ENCODE results near the gene YTHDC1. TPM values are rescaled to one million over a fixed set of nuclear protein-coding genes. Genes with fewer than 3 reads are reported as not detected.

The YTHDC1 gene
- total and polyA plus RNA-seq, 2 of the 4 experiments (the other 2 are of a cell fraction) = 31.9 to 32.7 TPM

DNA sequence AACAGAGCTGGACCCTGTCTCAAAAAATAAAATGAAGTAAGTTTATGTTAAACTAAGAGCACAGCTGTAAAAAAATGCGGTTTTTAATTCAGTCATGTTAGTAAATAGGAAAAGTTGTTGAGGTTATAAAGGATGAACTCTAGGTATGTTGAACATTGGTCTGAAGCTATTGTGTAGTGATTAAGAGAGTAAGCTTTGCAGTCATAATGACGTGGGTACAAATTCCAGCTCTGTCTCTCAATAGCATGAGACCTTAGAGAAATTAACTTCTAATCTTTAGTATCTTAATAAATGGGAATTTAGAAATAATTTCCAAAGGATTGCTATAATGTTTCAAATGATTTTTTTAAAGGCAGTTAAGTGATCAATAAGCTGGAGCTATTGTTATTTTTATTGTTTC is 2.9 kb upstream of the YTHDC1 start:
- Histone ChIP-seq H2AK5ac (ENCODE audit: low read depth, low read length) (no peak overlapping the region), H3K36me3 (ENCODE audit: control insufficient read depth, insufficient read depth, low read length) (no peaks in the 10 kb centered on the region), H2AFZ (replicated peaks; ENCODE audit: low read length, poor library complexity) (no peak overlapping the region), H3K27me3 (ENCODE audit: control insufficient read depth, insufficient read depth, low read length) (no peaks in the 10 kb centered on the region), H4K5ac (ENCODE audit: low read depth, low read length) (no peak overlapping the region), H4K91ac (ENCODE audit: insufficient read depth, low read depth, low read length) (no peak overlapping the region), H3K27ac (ENCODE audit: insufficient read depth, low read length) (no peak overlapping the region), H3K9me1 (ENCODE audit: insufficient read depth, low read length) (no peaks in the 10 kb centered on the region), H2BK120ac (ENCODE audit: low read depth, low read length) (no peak overlapping the region), H4K20me1 (ENCODE audit: insufficient read depth, low read length) (peaks cover 15% of the 10 kb centered on the region; the same call in 1 of the 2 replicates), H2BK20ac (ENCODE audit: low read depth, low read length) (no peak overlapping the region), H3K4me1 (ENCODE audit: control insufficient read depth, insufficient read depth, low read length) (no peaks in the 10 kb centered on the region), H2BK5ac (ENCODE audit: low read depth, low read length, poor library complexity, severe bottlenecking) (no peak overlapping the region), H3K4me3 (ENCODE audit: insufficient read depth, low read depth, low read length) (no peak overlapping the region), H3K4ac (ENCODE audit: low read depth, low read length) (no peak overlapping the region), H4K8ac (ENCODE audit: low read depth in 2 of 2, low read length in 2 of 2) (no peak overlapping the region), H2BK15ac (ENCODE audit: low read depth, low read length) (no peak overlapping the region), H3K23ac (ENCODE audit: low read depth, low read length) (no peak overlapping the region), H3K9ac (ENCODE audit: low read depth, low read length) (no peak overlapping the region), H3K9me3 (ENCODE audit: control insufficient read depth, insufficient read depth, low read length) (no peaks in the 10 kb centered on the region), H3K14ac (replicated peaks; ENCODE audit: low read depth, low read length) (no peak overlapping the region), H3K56ac (ENCODE audit: extremely low read depth, insufficient read depth, low read length) (no peak overlapping the region), H3K18ac (ENCODE audit: low read depth, low read length) (no peak overlapping the region), H3K4me2 (ENCODE audit: low read depth, low read length) (no peak overlapping the region), H2AK9ac (replicated peaks; ENCODE audit: low read depth, low read length, poor library complexity) (no peak overlapping the region), H3K79me1 (ENCODE audit: low read depth in 1 of 2, low read length in 2 of 2) (peaks cover 0 to 2% of the 10 kb centered on the region in 2 experiments; a peak in 1 of 4 replicates)
- DNase-seq (no peak), ATAC-seq (ENCODE audit: low read depth) (no peak)
- intact Hi-C loops (cut with micrococcal nuclease) = no loop called here
- ChIA-PET POLR2A (ENCODE audit: unreplicated experiment) (no interaction called here), CTCF (interaction anchor here (0.9 to 1.0 kb wide), 2 partner anchors 10 to 25 kb away, joined by 3 read pairs; no protein-coding TSS in a partner anchor)
- in situ Hi-C loops (cut with MboI; ENCODE audit: low sequenced_read_pairs) = no loop called here
- BruUV-seq (replicated peaks) = no TSS peak
- WGBS, 2 experiments (ENCODE audit: extremely low coverage in 2 of 2, insufficient read length in 1 of 2) = no CpG with 5 or more reads among the region's 2 CpGs
- dilution Hi-C loops (cut with HindIII; ENCODE audit: low sequenced_read_pairs, unreplicated experiment) = no loop called here
- TF ChIP-seq CHD1 (IDR thresholded peaks at IDR 0.05; ENCODE audit: low read depth, low read length) (no peak), MAZ (IDR thresholded peaks at IDR 0.05; ENCODE audit: borderline replicate concordance, low read depth, low read length) (no peak), POLR2A (IDR thresholded peaks at IDR 0.05; ENCODE audit: low read depth, low read length) (no peak), CEBPB (IDR thresholded peaks at IDR 0.05; ENCODE audit: low read depth, low read length) (no peak), RCOR1 (IDR thresholded peaks at IDR 0.05; ENCODE audit: insufficient replicate concordance, low read length) (no peak), MAFK (IDR thresholded peaks at IDR 0.05; ENCODE audit: low read depth, low read length) (no peak), SMC3 (IDR thresholded peaks at IDR 0.05; ENCODE audit: low read depth, low read length) (no peak), NFE2L2 (IDR thresholded peaks at IDR 0.05; ENCODE audit: low read depth, low read length) (no peak), MXI1 (IDR thresholded peaks at IDR 0.05; ENCODE audit: borderline replicate concordance, low read depth, low read length) (no peak), RFX5 (IDR thresholded peaks at IDR 0.05; ENCODE audit: low read depth, low read length) (no peak)
- TF ChIP-seq, protein P1, sequence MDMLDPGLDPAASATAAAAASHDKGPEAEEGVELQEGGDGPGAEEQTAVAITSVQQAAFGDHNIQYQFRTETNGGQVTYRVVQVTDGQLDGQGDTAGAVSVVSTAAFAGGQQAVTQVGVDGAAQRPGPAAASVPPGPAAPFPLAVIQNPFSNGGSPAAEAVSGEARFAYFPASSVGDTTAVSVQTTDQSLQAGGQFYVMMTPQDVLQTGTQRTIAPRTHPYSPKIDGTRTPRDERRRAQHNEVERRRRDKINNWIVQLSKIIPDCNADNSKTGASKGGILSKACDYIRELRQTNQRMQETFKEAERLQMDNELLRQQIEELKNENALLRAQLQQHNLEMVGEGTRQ (IDR thresholded peaks at IDR 0.05; ENCODE audit: low read depth, low read length) = no peak

Measured in IMR-90 (cell line).